ENCODE data around the gene NLN.

The NLN gene

GRCh38 chr5:65738305-65738704 is 16.3 kb downstream of the NLN start:
- no peak for ATAC-seq
- TF ChIP-seq ZFP30 (CRISPR knock-in tag; IDR thresholded peaks at IDR 0.05), result no peak
- no peak for TF ChIP-seq TCF4 (CRISPR knock-in tag; IDR thresholded peaks at IDR 0.05; ENCODE audit: borderline replicate concordance)
- no peak for TF ChIP-seq ZNF8 (CRISPR knock-in tag; IDR thresholded peaks at IDR 0.05)
- TF ChIP-seq ISL1 (CRISPR knock-in tag; IDR thresholded peaks at IDR 0.05), result no peak

DNA sequence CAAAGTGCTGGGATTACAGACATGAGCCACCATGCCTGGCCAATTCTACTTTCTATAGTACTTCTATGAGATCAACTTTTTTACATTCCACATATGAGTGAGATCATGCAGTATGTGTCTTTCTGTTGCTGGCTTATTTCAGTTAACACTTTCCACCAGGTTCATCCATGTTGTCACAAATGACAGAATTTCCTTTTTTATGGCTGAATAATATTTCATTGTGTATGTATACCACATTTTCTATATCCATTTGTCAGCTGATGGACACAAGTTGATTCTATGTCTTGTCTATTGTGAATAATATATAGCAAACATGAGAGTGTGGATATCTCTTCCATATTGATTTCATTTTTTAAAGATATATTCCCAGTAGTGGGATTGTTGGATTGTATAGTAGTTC is 17.2 kb downstream of the NLN start:
- ATAC-seq, result no peak
- TF ChIP-seq ZNF8 (CRISPR knock-in tag; IDR thresholded peaks at IDR 0.05) (peak; percentile 39; the same call in 1 of the 2 replicates), GLIS3 (CRISPR knock-in tag; IDR thresholded peaks at IDR 0.05) (no peak)

DNA sequence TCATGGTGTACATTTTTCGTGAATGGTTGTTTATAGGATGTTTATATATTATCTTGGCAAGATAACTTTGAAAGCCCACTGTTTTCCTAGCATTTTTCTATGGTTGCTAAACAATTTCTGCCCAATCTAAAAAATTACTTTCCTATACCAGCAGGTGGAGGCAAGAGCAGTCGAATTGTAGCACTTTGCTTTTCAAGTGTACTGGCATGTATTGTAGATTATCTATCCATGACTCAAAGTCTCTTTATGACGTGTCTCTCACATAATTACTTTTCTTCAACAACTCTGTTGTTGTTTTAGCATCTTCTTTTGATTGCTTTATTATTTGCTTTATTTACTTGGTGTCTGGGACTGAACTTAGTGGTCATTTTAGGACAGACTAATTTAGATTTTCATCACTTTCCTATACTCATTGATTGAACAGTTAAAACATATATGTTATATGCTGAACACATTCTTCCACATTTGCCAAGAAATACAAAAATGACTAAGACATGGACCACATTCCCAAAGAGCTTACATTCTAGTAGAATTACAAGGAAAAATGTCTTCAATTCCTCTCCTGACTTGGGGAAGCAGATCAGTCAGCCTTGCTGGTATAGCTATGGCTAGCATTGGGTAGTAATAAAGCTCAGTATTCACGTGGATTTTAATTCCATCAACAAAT is 20.7 kb downstream of the NLN start:
- ATAC-seq, result peak; percentile 93

GRCh38 chr5:65749221-65749844 is 27.3 kb downstream of the NLN start:
- ATAC-seq, result no peak
- no peak for TF ChIP-seq PATZ1 (CRISPR knock-in tag; IDR thresholded peaks at IDR 0.05; ENCODE audit: borderline replicate concordance)
- TF ChIP-seq ARNTL (CRISPR knock-in tag; IDR thresholded peaks at IDR 0.05; ENCODE audit: borderline replicate concordance, low read depth), result no peak
- no peak for TF ChIP-seq ZNF70 (CRISPR knock-in tag; IDR thresholded peaks at IDR 0.05)
- no peak for TF ChIP-seq TCF4 (CRISPR knock-in tag; IDR thresholded peaks at IDR 0.05; ENCODE audit: borderline replicate concordance)
- TF ChIP-seq OSR1 (CRISPR knock-in tag; IDR thresholded peaks at IDR 0.05), result no peak
- no peak for TF ChIP-seq ISL1 (CRISPR knock-in tag; IDR thresholded peaks at IDR 0.05)
- TF ChIP-seq TSHZ2 (CRISPR knock-in tag; IDR thresholded peaks at IDR 0.05), result no peak
- no peak for TF ChIP-seq SNAI2 (CRISPR knock-in tag; IDR thresholded peaks at IDR 0.05)
- no peak for TF ChIP-seq ZFP30 (CRISPR knock-in tag; IDR thresholded peaks at IDR 0.05)
- TF ChIP-seq TOX (CRISPR knock-in tag; IDR thresholded peaks at IDR 0.05; ENCODE audit: borderline replicate concordance), result no peak
- no peak for TF ChIP-seq ZNF8 (CRISPR knock-in tag; IDR thresholded peaks at IDR 0.05)
- TF ChIP-seq ZC3H10 (CRISPR knock-in tag; IDR thresholded peaks at IDR 0.05), result no peak
- no peak for TF ChIP-seq BACH2 (CRISPR knock-in tag; IDR thresholded peaks at IDR 0.05; ENCODE audit: borderline replicate concordance)
- TF ChIP-seq CSRNP3 (CRISPR knock-in tag; IDR thresholded peaks at IDR 0.05), result no peak

More for the DNA sequence above, 20.7 kb downstream of the NLN start:
- TF ChIP-seq ISL1 (CRISPR knock-in tag; IDR thresholded peaks at IDR 0.05), result no peak
- no peak for TF ChIP-seq BACH2 (CRISPR knock-in tag; IDR thresholded peaks at IDR 0.05; ENCODE audit: borderline replicate concordance)
- TF ChIP-seq ZNF565 (CRISPR knock-in tag; conservative IDR thresholded peaks at IDR 0.05; ENCODE audit: low read depth), result no peak
- no peak for TF ChIP-seq ZNF70 (CRISPR knock-in tag; IDR thresholded peaks at IDR 0.05)
- TF ChIP-seq GLIS3 (CRISPR knock-in tag; IDR thresholded peaks at IDR 0.05), result no peak
- no peak for TF ChIP-seq PATZ1 (CRISPR knock-in tag; IDR thresholded peaks at IDR 0.05; ENCODE audit: borderline replicate concordance)
- no peak for TF ChIP-seq TCF4 (CRISPR knock-in tag; IDR thresholded peaks at IDR 0.05; ENCODE audit: borderline replicate concordance)
- TF ChIP-seq PPARA (CRISPR knock-in tag; IDR thresholded peaks at IDR 0.05; ENCODE audit: borderline replicate concordance), result no peak
- no peak for TF ChIP-seq TSHZ2 (CRISPR knock-in tag; IDR thresholded peaks at IDR 0.05)
